Measurements from ENCODE around the gene TCFL5.
A peak's percentile ranks its signal among the peaks of the same experiment; 100 is the strongest.

GRCh38 chr20:62805711-62806382, 55.8 kb downstream of the TCFL5 start:
- TF ChIP-seq USF2 (CRISPR knock-in tag; IDR thresholded peaks at IDR 0.05) (no peak), TEAD4 (CRISPR knock-in tag; IDR thresholded peaks at IDR 0.05) (no peak), ZNF121 (CRISPR knock-in tag; IDR thresholded peaks at IDR 0.05) (no peak), ZNF281 (CRISPR knock-in tag; IDR thresholded peaks at IDR 0.05) (peak; percentile 51; the same call in 1 of the 2 replicates), NR2C2 (CRISPR knock-in tag; IDR thresholded peaks at IDR 0.05) (no peak; the same call in 1 of the 2 replicates), PREB (CRISPR knock-in tag; IDR thresholded peaks at IDR 0.05; ENCODE audit: borderline replicate concordance) (no peak), CTCF (IDR thresholded peaks at IDR 0.05) (no peak)

Data from WTC11 (cell line).